OCI-LY7 (cell line): ENCODE measurements around the gene SORD. TPM values are rescaled to one million over a fixed set of nuclear protein-coding genes. Genes with fewer than 3 reads are reported as not detected.
"Not testable (repeated sequence)": the region's sequence is repeated elsewhere in the genome, so short reads cannot be mapped to it uniquely, and the experiment has no call there.

Experiments used
- BruUV-seq: library from RNA; stranded (reverse); fragments of 400-500 nt; replicated peaks from 2 replicates; lab custom pipeline; 2021; lab: Mats Ljungman, UMichigan
- CTCF ChIA-PET: fragments of 300-600 bp; sonication (Branson Sonifier 250); formaldehyde crosslinking; loops from one replicate; lab custom pipeline; 2022; ENCODE audit warnings: antibody characterized with exemption; ENCODE audit not compliant: unreplicated experiment; lab: Charles Lee
- POLR2A ChIA-PET: fragments of 300-600 bp; sonication (Branson Sonifier 250); formaldehyde crosslinking; loops from one replicate; lab custom pipeline; 2022; ENCODE audit warnings: antibody characterized with exemption; lab: Charles Lee
- DNase-seq: peaks from one replicate; pipeline ENCODE4 v3.0.0-alpha.2; 2015; ENCODE audit warnings: low spot score
- H2AFZ ChIP-seq: fragments of 200-600 bp; sonication (generic), shearing (Covaris generic); 2 replicates; pipeline ENCODE4 v1.6.1; 2014; ENCODE audit warnings: mild to moderate bottlenecking, antibody characterized with exemption, low read length, moderate library complexity
- H3K27ac ChIP-seq: fragments of 200-600 bp; sonication (generic); 2 replicates; pipeline ENCODE4 v1.5.1; 2014; ENCODE audit warnings: mixed run types, low read depth, mild to moderate bottlenecking, moderate library complexity, low read length, inconsistent platforms; ENCODE audit not compliant: poor library complexity, severe bottlenecking
- H3K36me3 ChIP-seq: fragments of 200-600 bp; sonication (generic); 2 replicates; pipeline ENCODE4 v1.6.1; 2014; ENCODE audit warnings: mild to moderate bottlenecking, antibody characterized with exemption, low read length, moderate library complexity, mixed read lengths; ENCODE audit not compliant: insufficient read depth
- H3K4me1 ChIP-seq: fragments of 200-600 bp; sonication (generic); 2 replicates; pipeline ENCODE4 v1.5.1; 2014; ENCODE audit warnings: mild to moderate bottlenecking, low read length; ENCODE audit not compliant: insufficient read depth, poor library complexity, severe bottlenecking
- H3K4me2 ChIP-seq: fragments of 200-600 bp; sonication (generic); 2 replicates; pipeline ENCODE4 v1.6.1; 2014; ENCODE audit warnings: mild to moderate bottlenecking, low read length
- H3K4me3 ChIP-seq: fragments of 200-600 bp; sonication (generic); 2 replicates; pipeline ENCODE4 v1.5.1; 2014; ENCODE audit warnings: mild to moderate bottlenecking, low read depth, low read length; ENCODE audit not compliant: poor library complexity, severe bottlenecking
- H3K79me2 ChIP-seq: fragments of 200-600 bp; sonication (generic); 2 replicates; pipeline ENCODE4 v1.6.1; 2016; ENCODE audit warnings: low read depth, mild to moderate bottlenecking, low read length, moderate library complexity, mixed read lengths; ENCODE audit not compliant: insufficient read depth
- H3K9me2 ChIP-seq: fragments of 200-600 bp; sonication (generic); 2 replicates; pipeline ENCODE4 v1.6.1; 2016; ENCODE audit warnings: mild to moderate bottlenecking, low read length, mixed read lengths; ENCODE audit not compliant: insufficient read depth
- H3K9me3 ChIP-seq: fragments of 200-600 bp; sonication (generic); 2 replicates; pipeline ENCODE4 v1.6.1; 2014; ENCODE audit warnings: mild to moderate bottlenecking, mixed run types, low read length, mixed read lengths
- H4K20me1 ChIP-seq: fragments of 200-600 bp; sonication (generic); 2 replicates; pipeline ENCODE4 v1.6.1; 2014; ENCODE audit warnings: mild to moderate bottlenecking, antibody characterized with exemption, low read length, moderate library complexity, mixed read lengths; ENCODE audit not compliant: insufficient read depth
- intact Hi-C: fragments of 100-400 bp; cut with micrococcal nuclease; formaldehyde crosslinking; loops from one replicate; pipeline ENCODE4 v1.10.0; 2022; ENCODE audit not compliant: unreplicated experiment
- total RNA-seq, 2 experiments: library from RNA; depleted of rRNA in 1 of 2; stranded (reverse); fragments of >200 nt in 1 of 2; shearing (Covaris generic) in 1 of 2; gene quantifications; 2 replicates each; pipeline ENCODE4 v1.2.3, GENCODE V29; 2014 to 2022

SORD gene
- total RNA-seq, 2 experiments from 2014 or later = 10.4 to 17.8 TPM

DNA sequence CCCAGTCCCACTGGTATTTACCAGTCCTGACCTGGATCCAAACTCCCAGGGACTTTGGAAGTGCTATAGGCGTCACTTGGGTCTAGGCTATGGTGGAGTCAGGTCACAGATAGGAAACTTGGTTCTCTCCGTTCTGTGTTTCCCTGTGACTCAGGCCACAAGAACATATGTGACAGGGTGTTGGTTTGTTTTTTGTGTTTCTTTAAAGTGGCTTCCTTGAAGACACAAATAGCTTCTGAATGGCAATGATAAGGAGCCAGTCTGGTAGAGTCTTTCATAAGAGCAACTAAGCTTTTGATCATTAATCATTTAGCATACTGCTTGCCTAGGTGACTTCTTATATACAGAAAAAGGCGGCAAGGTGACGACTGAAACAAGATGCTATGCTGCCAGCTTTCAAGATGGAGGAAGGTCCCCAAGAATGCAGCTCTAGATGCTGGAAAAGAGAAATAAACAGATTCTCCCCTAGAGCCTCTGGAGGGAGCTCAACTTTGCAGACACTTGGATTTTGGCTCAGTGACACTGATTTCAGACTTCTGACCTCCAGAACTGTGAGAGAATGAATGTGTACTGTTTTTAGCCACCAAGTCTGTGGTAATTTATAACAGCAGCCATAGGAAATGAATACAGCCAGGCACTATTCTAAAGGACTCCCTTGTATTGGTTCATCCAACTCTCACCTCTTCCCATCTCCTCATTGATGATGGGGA lies 36.5 kb upstream of the SORD start:
- CTCF ChIA-PET, DNase-seq: not testable (repeated sequence)

DNA sequence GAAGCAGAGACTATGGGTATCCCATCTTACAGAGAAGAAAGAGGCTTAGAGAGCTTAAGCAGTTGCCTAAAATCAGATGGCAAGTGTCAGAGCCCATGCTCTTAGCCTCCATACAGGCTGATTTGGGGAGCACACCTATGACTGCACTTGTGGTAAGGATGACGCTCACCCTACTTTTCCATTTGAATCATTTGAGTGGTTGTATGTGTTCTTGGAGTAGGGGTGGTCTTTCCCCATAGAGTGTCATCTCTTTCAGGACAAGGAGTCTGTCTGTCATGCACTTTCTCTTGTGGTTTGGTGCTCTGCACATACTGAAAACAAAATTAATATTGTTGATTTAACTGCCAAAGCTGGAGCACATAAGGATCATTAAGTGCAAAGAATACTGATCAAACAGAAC lies 35.3 kb upstream of the SORD start:
- H3K9me3 ChIP-seq, DNase-seq, BruUV-seq, H2AFZ ChIP-seq, H3K36me3 ChIP-seq, CTCF ChIA-PET, H3K9me2 ChIP-seq, H3K79me2 ChIP-seq, intact Hi-C loops, H3K4me1 ChIP-seq, H3K4me2 ChIP-seq, H3K4me3 ChIP-seq, H4K20me1 ChIP-seq, H3K27ac ChIP-seq, POLR2A ChIA-PET: not testable (repeated sequence)

More for the DNA sequence above, 36.5 kb upstream of the SORD start:
- H3K4me2 ChIP-seq, H3K9me3 ChIP-seq, H3K4me3 ChIP-seq, intact Hi-C loops, H3K79me2 ChIP-seq, H3K36me3 ChIP-seq, POLR2A ChIA-PET, H3K4me1 ChIP-seq, H3K27ac ChIP-seq, BruUV-seq, H4K20me1 ChIP-seq, H2AFZ ChIP-seq, H3K9me2 ChIP-seq: not testable (repeated sequence)

- H3K27ac ChIP-seq, H3K9me3 ChIP-seq, H2AFZ ChIP-seq, DNase-seq, intact Hi-C loops, H3K36me3 ChIP-seq, CTCF ChIA-PET, H3K4me1 ChIP-seq, BruUV-seq, POLR2A ChIA-PET, H3K4me2 ChIP-seq, H4K20me1 ChIP-seq, H3K4me3 ChIP-seq, H3K79me2 ChIP-seq, H3K9me2 ChIP-seq: not testable (repeated sequence)
Observed at GRCh38 chr15:44988184-44988869, 34.7 kb upstream of the SORD start.

GRCh38 chr15:44988870-44989219 lies 34.1 kb upstream of the SORD start:
- H3K9me3 ChIP-seq, BruUV-seq, H3K4me3 ChIP-seq, H4K20me1 ChIP-seq, CTCF ChIA-PET, H3K79me2 ChIP-seq, intact Hi-C loops, H3K36me3 ChIP-seq, H2AFZ ChIP-seq, H3K4me2 ChIP-seq, H3K9me2 ChIP-seq, H3K4me1 ChIP-seq, H3K27ac ChIP-seq, POLR2A ChIA-PET, DNase-seq: not testable (repeated sequence)

- POLR2A ChIA-PET, H2AFZ ChIP-seq, H3K27ac ChIP-seq, H3K9me2 ChIP-seq, H3K4me1 ChIP-seq, H3K4me3 ChIP-seq, intact Hi-C loops, H3K36me3 ChIP-seq, BruUV-seq, H3K9me3 ChIP-seq, H4K20me1 ChIP-seq, H3K79me2 ChIP-seq, DNase-seq, H3K4me2 ChIP-seq, CTCF ChIA-PET: not testable (repeated sequence)
Observed at GRCh38 chr15:44997632-44998031, 25.4 kb upstream of the SORD start.
